Cardiac fibroblast (primary cell): ENCODE data around the gene GRPEL1.

Experiments used
- DNase-seq, 2 donors: peaks; one replicate each; pipeline versions ENCODE4 v3.0.0 to v3.0.0-alpha.2; 2010; ENCODE audit warnings: low read depth in 2 of 2
- H3K4me3 ChIP-seq, 2 donors: replicated peaks in 1 of 2; 1 replicate in 1 of 2; 2 replicates in 1 of 2; pipeline ENCODE4 v1.5.1; 2011; ENCODE audit warnings: low read depth in 2 of 2, low read length in 2 of 2, mild to moderate bottlenecking in 2 of 2, moderate library complexity in 1 of 2
- CTCF ChIP-seq: IDR thresholded peaks from one replicate; pipeline ENCODE4 v1.5.1; 2011; ENCODE audit warnings: low read depth, mild to moderate bottlenecking, low read length, inconsistent platforms

Gene GRPEL1

GRCh38 chr4:7050481-7051143 lies 17.3 kb downstream of the GRPEL1 start:
- no peak overlapping the region for H3K4me3 ChIP-seq
- TF ChIP-seq CTCF: no peak
- DNase-seq: no peak

GRCh38 chr4:7049739-7050138 lies 18.1 kb downstream of the GRPEL1 start:
- TF ChIP-seq CTCF: no peak
- H3K4me3 ChIP-seq: no peak overlapping the region
- DNase-seq: no peak

- no peak overlapping the region for H3K4me3 ChIP-seq
- TF ChIP-seq CTCF: no peak
- DNase-seq: no peak
These were observed 18.6 kb downstream of the GRPEL1 start for GRCh38 chr4:7049295-7049694.

GRCh38 chr4:7048642-7049041 lies 19.2 kb downstream of the GRPEL1 start:
- no peak for DNase-seq
- no peak for TF ChIP-seq CTCF
- H3K4me3 ChIP-seq: no peak overlapping the region

- DNase-seq: no peak
- TF ChIP-seq CTCF: no peak
- H3K4me3 ChIP-seq: no peak overlapping the region
These were observed 20.9 kb downstream of the GRPEL1 start for GRCh38 chr4:7046971-7047370.

- TF ChIP-seq CTCF: no peak
- no peak for DNase-seq
- H3K4me3 ChIP-seq: no peak overlapping the region
These were observed 21.6 kb downstream of the GRPEL1 start for GRCh38 chr4:7045961-7046921.
